Cortex of kidney (tissue), 1 donor: ENCODE data around the gene COL13A1.

Experiments
- DNase-seq: peaks from one replicate; lab custom pipeline; 2025; lab: John Stamatoyannopoulos, UW

Gene COL13A1

GRCh38 chr10:69801434-69802315, at the start of gene COL13A1:
COL13A1 (plus strand) TSS chr10:69801906; CDS start chr10:69802424, 518 bp downstream.
- DNase-seq = no peak

- DNase-seq = no peak
Observed at GRCh38 chr10:69752479-69752878, 49.2 kb upstream of the COL13A1 start.

- no peak for DNase-seq
Observed at GRCh38 chr10:69756279-69756678, 45.4 kb upstream of the COL13A1 start.

- no peak for DNase-seq
Observed at GRCh38 chr10:69757206-69757552, 44.5 kb upstream of the COL13A1 start.

- no peak for DNase-seq
Observed at GRCh38 chr10:69757553-69758309, 44.0 kb upstream of the COL13A1 start.

- DNase-seq = no peak
Observed at GRCh38 chr10:69758310-69758728, 43.4 kb upstream of the COL13A1 start.

GRCh38 chr10:69759641-69760040, 42.1 kb upstream of the COL13A1 start:
- DNase-seq = no peak

GRCh38 chr10:69760072-69760471, 41.6 kb upstream of the COL13A1 start:
- DNase-seq = no peak

GRCh38 chr10:69761320-69761719, 40.4 kb upstream of the COL13A1 start:
- no peak for DNase-seq

- DNase-seq = no peak
Observed at GRCh38 chr10:69766161-69766910, 35.4 kb upstream of the COL13A1 start.

- no peak for DNase-seq
Observed at GRCh38 chr10:69767793-69768192, 33.9 kb upstream of the COL13A1 start.

GRCh38 chr10:69768386-69768785, 33.3 kb upstream of the COL13A1 start:
- DNase-seq = no peak

GRCh38 chr10:69769395-69769992, 32.2 kb upstream of the COL13A1 start:
- DNase-seq = no peak

- no peak for DNase-seq
Observed at GRCh38 chr10:69772933-69773704, 28.6 kb upstream of the COL13A1 start.

GRCh38 chr10:69774596-69774995, 27.1 kb upstream of the COL13A1 start:
- no peak for DNase-seq

- no peak for DNase-seq
Observed at GRCh38 chr10:69780077-69780476, 21.6 kb upstream of the COL13A1 start.

- DNase-seq = no peak
Observed at GRCh38 chr10:69781576-69781975, 20.1 kb upstream of the COL13A1 start.

GRCh38 chr10:69783515-69783914, 18.2 kb upstream of the COL13A1 start:
- DNase-seq = no peak

- DNase-seq = no peak
Observed at GRCh38 chr10:69786791-69787190, 14.9 kb upstream of the COL13A1 start.

GRCh38 chr10:69787681-69788080, 14.0 kb upstream of the COL13A1 start:
- no peak for DNase-seq

GRCh38 chr10:69789164-69789576, 12.5 kb upstream of the COL13A1 start:
- DNase-seq = no peak
